Prostate gland (tissue), 2 donors: ENCODE results near the gene EIF2AK2. TPM values are rescaled to one million over a fixed set of nuclear protein-coding genes. Genes with fewer than 3 reads are reported as not detected.
A peak's percentile ranks its signal among the peaks of the same experiment; 100 is the strongest.

Experiments
- DNase-seq: peaks from one replicate; pipeline ENCODE4 v3.0.0-alpha.2; 2019; ENCODE audit warnings: low spot score
- H3K27ac ChIP-seq, 2 donors: fragments of 200-600 bp; sonication (generic); 2 replicates each; pipeline ENCODE4 v1.5.1; 2017 to 2019
- H3K27me3 ChIP-seq: fragments of 200-600 bp; sonication (generic); replicated peaks from 2 replicates; pipeline ENCODE4 v1.5.1; 2019; ENCODE audit not compliant: insufficient read depth
- H3K36me3 ChIP-seq, 2 donors: fragments of 200-600 bp; sonication (generic); 1 replicate in 1 of 2; 2 replicates in 1 of 2; pipeline versions ENCODE4 v1.5.1 to v1.8.1; 2017 to 2019
- H3K4me1 ChIP-seq: fragments of 200-600 bp; sonication (generic); replicated peaks from 2 replicates; pipeline ENCODE4 v1.5.1; 2019
- H3K4me3 ChIP-seq, 2 donors: fragments of 200-600 bp; sonication (generic); 2 replicates each; pipeline ENCODE4 v1.5.1; 2017 to 2019
- H3K9me3 ChIP-seq: fragments of 200-600 bp; sonication (generic); 2 replicates; pipeline ENCODE4 v1.5.1; 2017
- POLR2A ChIP-seq: fragments of 450-650 bp; IDR thresholded peaks from one replicate; pipeline ENCODE4 v1.6.1; 2016; ENCODE audit warnings: antibody characterized with exemption, mild to moderate bottlenecking
- POLR2AphosphoS5 ChIP-seq: sonication (generic); formaldehyde crosslinking; IDR thresholded peaks from one replicate; pipeline ENCODE4 v1.6.1; 2017; ENCODE audit warnings: antibody characterized with exemption
- WGBS: methylation state at CpG from one replicate; pipeline ENCODE4 v1.1.5; 2018; 5-methylcytosine and 5-hydroxymethylcytosine counted together
- intact Hi-C: fragments of 100-400 bp; cut with DNase I; formaldehyde crosslinking; loops from one replicate; pipeline ENCODE4 v1.14.2; 2022
- total RNA-seq, 2 donors: library from RNA; depleted of rRNA; stranded (reverse); fragments of >200 nt; gene quantifications; one replicate each; pipeline ENCODE4 v1.1.0, GENCODE V29; 2016
- TF ChIP-seq, protein P1 (sequence below), 4 experiments: fragments of 200-600 bp in 2 of 4; fragments of 450-650 bp in 2 of 4; sonication (generic) in 2 of 4; IDR thresholded peaks; 1 replicate in 3 of 4; 2 replicates in 1 of 4; pipeline ENCODE4 v1.5.1; 2016 to 2019; ENCODE audit warnings: antibody characterized with exemption in 4 of 4, mild to moderate bottlenecking in 2 of 4, moderate library complexity in 2 of 4

Gene EIF2AK2
- total RNA-seq, 2 donors from 2014 or later: 20.8 to 32.1 TPM

DNA sequence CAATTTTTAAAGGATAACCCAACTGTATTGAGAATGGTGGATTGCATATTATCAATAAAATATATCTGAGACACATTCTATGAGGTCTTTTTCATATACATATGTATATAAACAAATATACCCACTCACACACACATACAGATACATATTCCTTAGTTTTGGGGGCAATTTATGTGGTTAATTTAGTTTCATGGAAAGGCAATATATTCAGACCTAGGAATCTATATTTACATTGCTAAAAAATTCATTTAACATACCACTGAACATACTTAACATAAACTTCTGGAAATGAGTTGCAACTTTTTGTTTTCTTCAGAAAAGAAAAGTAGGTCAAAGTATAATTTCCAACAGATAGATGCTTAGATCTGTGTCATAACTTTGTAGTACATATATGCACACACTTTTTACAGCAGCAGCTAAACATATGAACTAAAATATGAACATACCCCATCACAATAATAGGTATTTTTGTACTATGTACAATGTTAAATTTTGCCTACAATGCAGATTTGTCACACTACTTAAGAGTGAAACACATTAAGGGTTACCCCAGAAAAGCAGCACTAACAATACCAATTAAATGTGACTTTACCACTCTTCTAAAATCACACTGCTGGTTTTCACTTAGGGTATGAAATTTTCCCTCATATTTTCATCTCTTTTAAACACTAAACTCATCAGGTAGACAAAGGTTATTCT lies 95.6 kb downstream of the EIF2AK2 start:
- Histone ChIP-seq H3K36me3 (no peaks in the 10 kb centered on the region), H3K4me1 (no peaks in the 10 kb centered on the region), H3K9me3 (no peaks in the 10 kb centered on the region), H3K27ac (no peak overlapping the region), H3K4me3 (no peak overlapping the region), H3K27me3 (no peaks in the 10 kb centered on the region)
- TF ChIP-seq POLR2A (no peak), POLR2AphosphoS5 (no peak)
- TF ChIP-seq, protein P1, sequence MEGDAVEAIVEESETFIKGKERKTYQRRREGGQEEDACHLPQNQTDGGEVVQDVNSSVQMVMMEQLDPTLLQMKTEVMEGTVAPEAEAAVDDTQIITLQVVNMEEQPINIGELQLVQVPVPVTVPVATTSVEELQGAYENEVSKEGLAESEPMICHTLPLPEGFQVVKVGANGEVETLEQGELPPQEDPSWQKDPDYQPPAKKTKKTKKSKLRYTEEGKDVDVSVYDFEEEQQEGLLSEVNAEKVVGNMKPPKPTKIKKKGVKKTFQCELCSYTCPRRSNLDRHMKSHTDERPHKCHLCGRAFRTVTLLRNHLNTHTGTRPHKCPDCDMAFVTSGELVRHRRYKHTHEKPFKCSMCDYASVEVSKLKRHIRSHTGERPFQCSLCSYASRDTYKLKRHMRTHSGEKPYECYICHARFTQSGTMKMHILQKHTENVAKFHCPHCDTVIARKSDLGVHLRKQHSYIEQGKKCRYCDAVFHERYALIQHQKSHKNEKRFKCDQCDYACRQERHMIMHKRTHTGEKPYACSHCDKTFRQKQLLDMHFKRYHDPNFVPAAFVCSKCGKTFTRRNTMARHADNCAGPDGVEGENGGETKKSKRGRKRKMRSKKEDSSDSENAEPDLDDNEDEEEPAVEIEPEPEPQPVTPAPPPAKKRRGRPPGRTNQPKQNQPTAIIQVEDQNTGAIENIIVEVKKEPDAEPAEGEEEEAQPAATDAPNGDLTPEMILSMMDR (IDR thresholded peaks at IDR 0.05): no peak
- no peak for DNase-seq
- intact Hi-C loops: no loop called here

- 87% methylated on average over 7 of the region's 7 CpGs for WGBS
- Histone ChIP-seq H3K4me1 (no peaks in the 10 kb centered on the region), H3K27me3 (no peaks in the 10 kb centered on the region), H3K9me3 (no peaks in the 10 kb centered on the region), H3K27ac (no peak overlapping the region), H3K36me3 (no peaks in the 10 kb centered on the region), H3K4me3 (no peak overlapping the region)
- TF ChIP-seq POLR2A (no peak), POLR2AphosphoS5 (no peak)
- TF ChIP-seq, protein P1 (IDR thresholded peaks at IDR 0.05): no peak
- DNase-seq: no peak
- intact Hi-C loops: no loop called here
Observed at GRCh38 chr2:37060446-37060845, 96.3 kb downstream of the EIF2AK2 start.

DNA sequence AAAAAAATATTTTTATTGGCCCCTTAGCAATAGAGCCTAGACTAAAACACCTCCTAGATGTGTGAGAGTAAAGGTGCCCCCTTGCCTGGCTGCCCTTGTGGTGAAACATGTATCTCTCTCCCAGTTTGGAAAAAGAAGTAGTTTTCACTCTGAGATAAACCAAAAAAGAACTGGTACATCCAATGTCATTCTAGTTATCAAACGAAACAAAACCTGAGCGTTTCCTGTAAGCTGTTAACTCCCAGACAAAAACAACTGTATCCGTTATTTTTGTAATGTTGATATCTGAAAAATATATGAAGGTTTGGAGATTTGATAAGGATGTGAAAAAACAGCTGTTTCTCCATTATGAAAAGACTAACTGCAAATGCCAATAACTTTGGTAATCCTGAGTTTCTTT lies 96.9 kb downstream of the EIF2AK2 start:
- Histone ChIP-seq H3K4me1 (no peaks in the 10 kb centered on the region), H3K36me3 (no peaks in the 10 kb centered on the region), H3K27me3 (no peaks in the 10 kb centered on the region), H3K27ac (no peak overlapping the region), H3K9me3 (no peaks in the 10 kb centered on the region), H3K4me3 (no peak overlapping the region)
- DNase-seq: no peak
- TF ChIP-seq, protein P1 (IDR thresholded peaks at IDR 0.05): no peak
- TF ChIP-seq POLR2A (no peak), POLR2AphosphoS5 (no peak)
- intact Hi-C loops: no loop called here
- WGBS: 92% methylated on average over 3 of the region's 3 CpGs

DNA sequence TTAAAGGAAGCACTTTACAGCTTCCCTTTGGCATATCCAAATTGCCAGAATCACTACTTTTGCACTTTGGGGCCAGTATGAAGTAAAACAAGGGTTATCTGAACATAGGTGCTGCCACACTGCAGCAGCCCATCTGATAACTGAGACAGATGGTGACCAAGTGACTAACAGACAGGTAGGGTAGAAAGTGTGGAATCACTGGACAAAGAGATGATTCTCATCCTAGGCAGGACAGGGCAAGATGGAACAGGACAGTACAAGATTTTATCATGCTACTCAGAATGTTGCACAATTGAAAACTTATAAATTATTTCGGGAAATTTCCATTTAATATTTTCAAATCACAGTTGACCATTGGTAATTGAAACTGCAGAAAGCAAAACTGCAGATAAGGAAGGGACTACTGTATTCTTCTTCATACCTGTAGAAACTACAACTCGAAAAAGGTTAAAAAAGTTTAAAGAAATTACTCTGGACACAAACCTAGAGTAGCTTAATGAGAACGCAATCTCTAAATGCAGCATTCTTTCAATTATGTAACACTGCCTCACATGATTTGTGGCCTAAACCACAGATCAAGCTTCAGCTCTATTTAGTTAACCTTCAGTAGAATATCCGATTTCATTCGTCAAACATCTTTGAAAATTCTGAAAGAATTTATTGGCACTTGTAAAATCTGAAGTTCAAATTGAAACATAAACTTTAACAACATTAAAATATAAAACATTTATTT lies 104.0 kb downstream of the EIF2AK2 start:
- Histone ChIP-seq H3K27ac (no peak overlapping the region), H3K27me3 (no peaks in the 10 kb centered on the region), H3K4me1 (no peaks in the 10 kb centered on the region), H3K4me3 (no peak overlapping the region), H3K36me3 (peaks cover 0 to 2% of the 10 kb centered on the region in 2 donors), H3K9me3 (no peaks in the 10 kb centered on the region)
- WGBS: 38% methylated on average over 5 of the region's 5 CpGs
- DNase-seq: peak; percentile 32
- intact Hi-C loops: no loop called here
- TF ChIP-seq, protein P1 (IDR thresholded peaks at IDR 0.05): no peak
- TF ChIP-seq POLR2AphosphoS5: peak; percentile 15

Other genes with a start within 250 kb of the EIF2AK2 start
- 10 to 100 TPM; 15.0 to 32.3 TPM for gene STRN, start 190.4 kb downstream of the EIF2AK2 start, total RNA-seq
- gene HEATR5B, start 72.6 kb downstream of the EIF2AK2 start, total RNA-seq: 10 to 100 TPM; 31.1 to 37.4 TPM
- gene GPATCH11, start 72.5 kb downstream of the EIF2AK2 start, total RNA-seq: 10 to 100 TPM in 1 of 2 donors, 1 to 10 TPM in 1; 4.7 to 12.6 TPM
- not detected for gene SULT6B1, start 31.7 kb upstream of the EIF2AK2 start, total RNA-seq
- 10 to 100 TPM; 24.3 to 45.2 TPM for gene CEBPZOS, start 39.5 kb upstream of the EIF2AK2 start, total RNA-seq
- gene CEBPZ, start 74.6 kb upstream of the EIF2AK2 start, total RNA-seq: 10 to 100 TPM; 27.5 to 35.4 TPM
- gene NDUFAF7, start 74.7 kb upstream of the EIF2AK2 start, total RNA-seq: 10 to 100 TPM; 12.8 to 25.7 TPM
- gene PRKD3, start 167.9 kb upstream of the EIF2AK2 start, total RNA-seq: 10 to 100 TPM; 20.3 to 41.4 TPM
- 10 to 100 TPM in 1 of 2 donors, 1 to 10 TPM in 1; 5.3 to 11.7 TPM for gene QPCT, start 187.7 kb upstream of the EIF2AK2 start, total RNA-seq